ENCODE data around the gene DRGX. TPM values are rescaled to one million over a fixed set of nuclear protein-coding genes. Genes with fewer than 3 reads are reported as not detected.

The DRGX gene
- total and polyA plus RNA-seq, 2 of the 13 experiments (the other 11 are each of a cell fraction or from before 2014, with no cell fraction given), result not detected

DNA sequence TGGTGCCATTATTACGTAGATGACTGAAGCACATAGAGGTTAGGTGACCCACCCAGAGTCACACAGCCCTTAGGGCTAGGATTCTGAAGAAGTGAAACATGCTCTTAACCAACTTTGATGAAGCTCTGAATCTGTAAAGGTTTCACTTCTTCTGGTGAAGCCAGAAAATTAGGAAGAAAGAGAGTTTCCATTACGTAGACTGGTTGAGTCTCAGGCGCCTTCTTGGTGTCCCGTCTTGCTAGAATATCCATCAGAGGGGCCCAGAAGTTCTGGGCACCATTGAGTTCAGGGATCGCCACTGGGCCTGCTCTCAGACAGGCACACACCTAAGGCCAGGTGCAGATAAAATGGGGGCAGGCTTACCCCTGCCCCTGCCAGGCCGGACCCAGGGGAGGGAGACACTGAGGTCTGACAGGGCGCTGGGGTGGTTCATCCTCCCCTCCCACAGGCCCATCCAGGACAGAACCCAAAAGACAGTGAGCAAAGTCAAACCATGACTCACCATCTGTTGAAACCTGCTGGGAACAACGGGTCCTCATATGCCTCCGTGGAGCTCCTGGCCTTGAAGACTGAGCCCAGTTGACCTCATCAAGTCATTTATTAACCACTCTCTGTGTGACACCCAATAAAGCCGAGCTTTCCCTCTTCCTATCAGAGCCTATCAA, 33.2 kb downstream of the DRGX start (continued):
- TF ChIP-seq ZNF609 (CRISPR knock-in tag; IDR thresholded peaks at IDR 0.05; ENCODE audit: borderline replicate concordance) (no peak), GPN1 (CRISPR knock-in tag; IDR thresholded peaks at IDR 0.05; ENCODE audit: borderline replicate concordance) (no peak), SALL2 (CRISPR knock-in tag; IDR thresholded peaks at IDR 0.05) (no peak), HIVEP1 (CRISPR knock-in tag; IDR thresholded peaks at IDR 0.05) (no peak), PLRG1 (conservative IDR thresholded peaks at IDR 0.05) (no peak), DNMT1 (CRISPR knock-in tag; IDR thresholded peaks at IDR 0.05) (no peak), ZNF20 (CRISPR knock-in tag; IDR thresholded peaks at IDR 0.05) (no peak)
- TF ChIP-seq, protein P1, sequence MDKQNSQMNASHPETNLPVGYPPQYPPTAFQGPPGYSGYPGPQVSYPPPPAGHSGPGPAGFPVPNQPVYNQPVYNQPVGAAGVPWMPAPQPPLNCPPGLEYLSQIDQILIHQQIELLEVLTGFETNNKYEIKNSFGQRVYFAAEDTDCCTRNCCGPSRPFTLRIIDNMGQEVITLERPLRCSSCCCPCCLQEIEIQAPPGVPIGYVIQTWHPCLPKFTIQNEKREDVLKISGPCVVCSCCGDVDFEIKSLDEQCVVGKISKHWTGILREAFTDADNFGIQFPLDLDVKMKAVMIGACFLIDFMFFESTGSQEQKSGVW (CRISPR knock-in tag; IDR thresholded peaks at IDR 0.05; ENCODE audit: borderline replicate concordance), result no peak
- TF ChIP-seq, protein P2, sequence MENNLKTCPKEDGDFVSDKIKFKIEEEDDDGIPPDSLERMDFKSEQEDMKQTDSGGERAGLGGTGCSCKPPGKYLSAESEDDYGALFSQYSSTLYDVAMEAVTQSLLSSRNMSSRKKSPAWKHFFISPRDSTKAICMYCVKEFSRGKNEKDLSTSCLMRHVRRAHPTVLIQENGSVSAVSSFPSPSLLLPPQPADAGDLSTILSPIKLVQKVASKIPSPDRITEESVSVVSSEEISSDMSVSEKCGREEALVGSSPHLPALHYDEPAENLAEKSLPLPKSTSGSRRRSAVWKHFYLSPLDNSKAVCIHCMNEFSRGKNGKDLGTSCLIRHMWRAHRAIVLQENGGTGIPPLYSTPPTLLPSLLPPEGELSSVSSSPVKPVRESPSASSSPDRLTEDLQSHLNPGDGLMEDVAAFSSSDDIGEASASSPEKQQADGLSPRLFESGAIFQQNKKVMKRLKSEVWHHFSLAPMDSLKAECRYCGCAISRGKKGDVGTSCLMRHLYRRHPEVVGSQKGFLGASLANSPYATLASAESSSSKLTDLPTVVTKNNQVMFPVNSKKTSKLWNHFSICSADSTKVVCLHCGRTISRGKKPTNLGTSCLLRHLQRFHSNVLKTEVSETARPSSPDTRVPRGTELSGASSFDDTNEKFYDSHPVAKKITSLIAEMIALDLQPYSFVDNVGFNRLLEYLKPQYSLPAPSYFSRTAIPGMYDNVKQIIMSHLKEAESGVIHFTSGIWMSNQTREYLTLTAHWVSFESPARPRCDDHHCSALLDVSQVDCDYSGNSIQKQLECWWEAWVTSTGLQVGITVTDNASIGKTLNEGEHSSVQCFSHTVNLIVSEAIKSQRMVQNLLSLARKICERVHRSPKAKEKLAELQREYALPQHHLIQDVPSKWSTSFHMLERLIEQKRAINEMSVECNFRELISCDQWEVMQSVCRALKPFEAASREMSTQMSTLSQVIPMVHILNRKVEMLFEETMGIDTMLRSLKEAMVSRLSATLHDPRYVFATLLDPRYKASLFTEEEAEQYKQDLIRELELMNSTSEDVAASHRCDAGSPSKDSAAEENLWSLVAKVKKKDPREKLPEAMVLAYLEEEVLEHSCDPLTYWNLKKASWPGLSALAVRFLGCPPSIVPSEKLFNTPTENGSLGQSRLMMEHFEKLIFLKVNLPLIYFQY (CRISPR knock-in tag; IDR thresholded peaks at IDR 0.05; ENCODE audit: borderline replicate concordance), result peak; percentile 82; the same call in 1 of the 2 replicates
- TF ChIP-seq, protein P3, sequence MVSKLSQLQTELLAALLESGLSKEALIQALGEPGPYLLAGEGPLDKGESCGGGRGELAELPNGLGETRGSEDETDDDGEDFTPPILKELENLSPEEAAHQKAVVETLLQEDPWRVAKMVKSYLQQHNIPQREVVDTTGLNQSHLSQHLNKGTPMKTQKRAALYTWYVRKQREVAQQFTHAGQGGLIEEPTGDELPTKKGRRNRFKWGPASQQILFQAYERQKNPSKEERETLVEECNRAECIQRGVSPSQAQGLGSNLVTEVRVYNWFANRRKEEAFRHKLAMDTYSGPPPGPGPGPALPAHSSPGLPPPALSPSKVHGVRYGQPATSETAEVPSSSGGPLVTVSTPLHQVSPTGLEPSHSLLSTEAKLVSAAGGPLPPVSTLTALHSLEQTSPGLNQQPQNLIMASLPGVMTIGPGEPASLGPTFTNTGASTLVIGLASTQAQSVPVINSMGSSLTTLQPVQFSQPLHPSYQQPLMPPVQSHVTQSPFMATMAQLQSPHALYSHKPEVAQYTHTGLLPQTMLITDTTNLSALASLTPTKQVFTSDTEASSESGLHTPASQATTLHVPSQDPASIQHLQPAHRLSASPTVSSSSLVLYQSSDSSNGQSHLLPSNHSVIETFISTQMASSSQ (IDR thresholded peaks at IDR 0.05; ENCODE audit: low read depth), result peak; percentile 83
- TF ChIP-seq, protein P3 (CRISPR knock-in tag; IDR thresholded peaks at IDR 0.05; ENCODE audit: borderline replicate concordance), result peak; percentile 91

All from HepG2 (cell line).